Neural progenitor cell (in vitro differentiated cells): ENCODE data around the gene NIT1. TPM values are rescaled to one million over a fixed set of nuclear protein-coding genes. Genes with fewer than 3 reads are reported as not detected.

Experiments used
- DNase-seq: peaks from one replicate; pipeline ENCODE4 v3.0.0-alpha.2; 2016; ENCODE audit warnings: low spot score
- H2AFZ ChIP-seq: fragments of 200-600 bp; sonication (generic); replicated peaks from 2 replicates; pipeline ENCODE4 v1.6.1; 2016; ENCODE audit warnings: antibody characterized with exemption
- H3F3A ChIP-seq: fragments of 200-600 bp; sonication (generic); 2 replicates; pipeline ENCODE4 v1.6.1; 2016; ENCODE audit warnings: antibody characterized with exemption, low read depth
- H3K27ac ChIP-seq: fragments of 200-600 bp; sonication (generic); 2 replicates; pipeline ENCODE4 v1.5.1; 2016; ENCODE audit warnings: mild to moderate bottlenecking
- H3K27me3 ChIP-seq: fragments of 200-600 bp; sonication (generic); 2 replicates; pipeline ENCODE4 v1.6.1; 2016; ENCODE audit warnings: mild to moderate bottlenecking, moderate library complexity
- H3K36me3 ChIP-seq: fragments of 200-600 bp; sonication (generic); 2 replicates; pipeline ENCODE4 v1.5.1; 2016
- H3K4me1 ChIP-seq: fragments of 200-600 bp; sonication (generic); 2 replicates; pipeline ENCODE4 v1.6.1; 2016; ENCODE audit warnings: mixed run types
- H3K4me2 ChIP-seq: fragments of 200-600 bp; sonication (generic); 2 replicates; pipeline ENCODE4 v1.6.1; 2016
- H3K4me3 ChIP-seq: fragments of 200-600 bp; sonication (generic); 2 replicates; pipeline ENCODE4 v1.5.1; 2016
- H3K79me2 ChIP-seq: fragments of 200-600 bp; sonication (generic); 2 replicates; pipeline ENCODE4 v1.6.1; 2016; ENCODE audit warnings: low read depth
- H3K9ac ChIP-seq: fragments of 200-600 bp; sonication (generic); 2 replicates; pipeline ENCODE4 v1.6.1; 2016
- H3K9me3 ChIP-seq: fragments of 200-600 bp; sonication (generic); 2 replicates; pipeline ENCODE4 v1.5.1; 2016; ENCODE audit warnings: low read depth
- H4K20me1 ChIP-seq: fragments of 200-600 bp; sonication (generic); 2 replicates; pipeline ENCODE4 v1.6.1; 2016; ENCODE audit warnings: low read depth
- H3K27ac Mint-ChIP-seq: 3 replicates; pipeline ENCODE4 v1.8.0; 2021; ENCODE audit warnings: mixed read lengths
- H3K27me3 Mint-ChIP-seq: 2 replicates; pipeline ENCODE4 v1.8.0; 2022; ENCODE audit warnings: low read depth, mild to moderate bottlenecking, inconsistent platforms, moderate library complexity, mixed read lengths; ENCODE audit not compliant: insufficient read depth
- H3K36me3 Mint-ChIP-seq: 3 replicates; pipeline ENCODE4 v1.8.0; 2021; ENCODE audit warnings: mixed read lengths
- H3K4me1 Mint-ChIP-seq: 3 replicates; pipeline ENCODE4 v1.8.0; 2021; ENCODE audit warnings: mixed read lengths
- H3K4me3 Mint-ChIP-seq: 3 replicates; pipeline ENCODE4 v1.8.0; 2021; ENCODE audit warnings: mild to moderate bottlenecking, moderate library complexity, mixed read lengths
- H3K9me3 Mint-ChIP-seq: 3 replicates; pipeline ENCODE4 v1.8.0; 2020; ENCODE audit warnings: mixed read lengths
- CTCF ChIP-seq: fragments of 200-600 bp; sonication (generic); IDR thresholded peaks from 2 replicates; pipeline ENCODE4 v1.5.1; 2017; ENCODE audit warnings: antibody characterized with exemption, mild to moderate bottlenecking
- EZH2 ChIP-seq: fragments of 200-600 bp; sonication (generic); IDR thresholded peaks from 2 replicates; pipeline ENCODE4 v1.6.1; 2017; ENCODE audit warnings: antibody characterized with exemption, mild to moderate bottlenecking, moderate library complexity
- EZH2phosphoT487 ChIP-seq: fragments of 200-600 bp; sonication (generic); IDR thresholded peaks from 2 replicates; pipeline ENCODE4 v1.6.1; 2017; ENCODE audit warnings: antibody characterized with exemption
- total RNA-seq: library from RNA; depleted of rRNA; stranded (reverse); fragments of >200 nt; gene quantifications from 2 replicates; pipeline ENCODE4 v1.2.3, GENCODE V29; 2015; ENCODE audit warnings: low replicate concordance

The NIT1 gene
- total RNA-seq, 1 donor from 2014 or later: 39.5 TPM

- Histone ChIP-seq H3K4me1 (peaks cover 20% of the 10 kb centered on the region), H4K20me1 (peaks cover 7% of the 10 kb centered on the region), H3K27me3 (no peaks in the 10 kb centered on the region), H3K4me3 (peak overlapping the region; percentile 77), H3K27ac (peak overlapping the region; percentile 98), H3K36me3 (no peaks in the 10 kb centered on the region), H3K9ac (peak overlapping the region; percentile 51), H3K79me2 (peaks cover 58% of the 10 kb centered on the region), H2AFZ (peak overlapping the region; percentile 79), H3K4me2 (peak overlapping the region; percentile 90), H3K9me3 (no peaks in the 10 kb centered on the region), H3F3A (peaks cover 38% of the 10 kb centered on the region)
- Mint-ChIP-seq H3K9me3 (no peaks in the 10 kb centered on the region), H3K4me1 (peaks cover 25% of the 10 kb centered on the region), H3K27ac (no peak overlapping the region), H3K4me3 (no peak overlapping the region), H3K27me3 (no peaks in the 10 kb centered on the region), H3K36me3 (peaks cover 13% of the 10 kb centered on the region)
- no peak for DNase-seq
- no peak for TF ChIP-seq EZH2phosphoT487
- TF ChIP-seq CTCF: no peak
- TF ChIP-seq EZH2: no peak
Measured at GRCh38 chr1:161133220-161133740, 15.4 kb downstream of the NIT1 start.

- H3K36me3 ChIP-seq: no peaks in the 10 kb centered on the region
- Mint-ChIP-seq H3K4me1 (peaks cover 4% of the 10 kb centered on the region), H3K9me3 (no peaks in the 10 kb centered on the region), H3K36me3 (peaks cover 7% of the 10 kb centered on the region), H3K27me3 (no peaks in the 10 kb centered on the region), H3K27ac (no peak overlapping the region), H3K4me3 (no peak overlapping the region)
- no peaks in the 10 kb centered on the region for H4K20me1 ChIP-seq
- H2AFZ ChIP-seq: no peak overlapping the region
- H3K27ac ChIP-seq: no peak overlapping the region
- no peak for DNase-seq
- H3K4me2 ChIP-seq: no peak overlapping the region
- peaks cover 21% of the 10 kb centered on the region for H3F3A ChIP-seq
- H3K4me1 ChIP-seq: no peaks in the 10 kb centered on the region
- peaks cover 21% of the 10 kb centered on the region for H3K79me2 ChIP-seq
- no peaks in the 10 kb centered on the region for H3K27me3 ChIP-seq
- H3K9ac ChIP-seq: no peak overlapping the region
- H3K4me3 ChIP-seq: no peak overlapping the region
- TF ChIP-seq EZH2 (no peak), CTCF (no peak), EZH2phosphoT487 (no peak)
- H3K9me3 ChIP-seq: no peaks in the 10 kb centered on the region
Measured at GRCh38 chr1:161137881-161138280, 20.0 kb downstream of the NIT1 start.

GRCh38 chr1:161138431-161138830, 20.5 kb downstream of the NIT1 start:
- no peak overlapping the region for H3K4me3 Mint-ChIP-seq

More at GRCh38 chr1:161138431-161138830, 20.5 kb downstream of the NIT1 start:
- Mint-ChIP-seq H3K9me3 (no peaks in the 10 kb centered on the region), H3K4me1 (peaks cover 4% of the 10 kb centered on the region), H3K36me3 (peaks cover 7% of the 10 kb centered on the region), H3K27me3 (no peaks in the 10 kb centered on the region), H3K27ac (no peak overlapping the region)
- Histone ChIP-seq H3K4me1 (no peaks in the 10 kb centered on the region), H3K4me2 (no peak overlapping the region), H3K27me3 (no peaks in the 10 kb centered on the region), H3K79me2 (peaks cover 19% of the 10 kb centered on the region), H4K20me1 (no peaks in the 10 kb centered on the region), H3K9me3 (no peaks in the 10 kb centered on the region), H2AFZ (no peak overlapping the region), H3K4me3 (no peak overlapping the region), H3K9ac (no peak overlapping the region), H3K36me3 (no peaks in the 10 kb centered on the region), H3K27ac (no peak overlapping the region), H3F3A (peaks cover 15% of the 10 kb centered on the region)
- no peak for DNase-seq
- TF ChIP-seq EZH2: no peak
- no peak for TF ChIP-seq CTCF
- no peak for TF ChIP-seq EZH2phosphoT487
